Measurements from ENCODE around the gene CACNA1C.

The CACNA1C gene

DNA sequence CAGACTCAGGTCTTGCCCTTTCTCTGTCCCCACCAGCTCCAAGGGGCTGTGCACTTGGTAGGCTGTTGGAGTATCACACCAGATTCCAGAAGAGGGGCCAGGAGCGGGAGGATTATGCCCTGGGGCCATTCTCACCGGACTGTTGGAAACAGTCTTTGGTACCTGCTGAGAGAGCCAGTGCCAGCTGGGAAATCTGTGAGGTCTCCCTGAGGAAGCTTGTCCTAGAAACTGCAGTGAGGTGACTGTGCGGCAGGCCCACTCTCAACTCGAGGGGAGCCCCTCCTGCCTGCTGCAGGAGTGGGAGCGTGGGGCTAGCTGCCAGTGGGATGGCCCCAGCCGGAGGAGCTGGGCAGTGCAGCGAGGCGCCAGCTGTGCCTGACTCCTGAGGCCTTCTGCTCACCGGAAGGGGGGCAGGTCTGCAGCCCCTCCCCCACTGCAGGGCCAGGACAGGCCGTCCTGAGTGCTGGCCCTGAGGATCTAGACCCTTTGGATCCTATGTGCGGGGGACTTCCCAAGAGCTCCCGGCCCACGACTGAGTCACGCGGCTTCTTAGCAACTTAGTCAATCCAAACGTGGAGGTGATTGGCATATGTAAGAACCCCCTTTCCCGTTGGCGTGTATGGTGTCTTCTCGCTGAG is 295.2 kb downstream of the CACNA1C start:
- peak; percentile 13 for DNase-seq

GRCh38 chr12:2348482-2348852 is 295.7 kb downstream of the CACNA1C start:
- DNase-seq: no peak

GRCh38 chr12:2351161-2351560 is 298.4 kb downstream of the CACNA1C start:
- DNase-seq: peak; percentile 7

DNA sequence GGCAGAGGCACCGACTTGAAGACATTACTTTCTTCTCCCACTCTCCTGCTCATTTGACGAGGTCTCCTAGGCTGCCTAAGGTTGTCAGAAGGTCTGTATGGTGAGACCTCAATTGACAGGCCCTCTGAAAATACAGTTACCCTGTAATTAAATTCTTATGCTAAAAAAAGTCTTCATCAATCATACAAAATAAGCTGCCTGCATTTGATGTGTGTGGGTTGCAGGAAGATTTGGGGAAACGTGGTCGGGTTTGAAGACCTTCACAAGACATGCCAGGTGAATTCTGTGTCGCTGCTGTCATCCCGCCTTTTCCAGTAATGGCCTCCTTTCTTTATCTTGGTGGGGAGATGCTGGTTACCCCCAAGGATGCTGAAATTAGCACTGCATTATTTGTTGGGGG is 299.4 kb downstream of the CACNA1C start:
- DNase-seq: no peak

DNA sequence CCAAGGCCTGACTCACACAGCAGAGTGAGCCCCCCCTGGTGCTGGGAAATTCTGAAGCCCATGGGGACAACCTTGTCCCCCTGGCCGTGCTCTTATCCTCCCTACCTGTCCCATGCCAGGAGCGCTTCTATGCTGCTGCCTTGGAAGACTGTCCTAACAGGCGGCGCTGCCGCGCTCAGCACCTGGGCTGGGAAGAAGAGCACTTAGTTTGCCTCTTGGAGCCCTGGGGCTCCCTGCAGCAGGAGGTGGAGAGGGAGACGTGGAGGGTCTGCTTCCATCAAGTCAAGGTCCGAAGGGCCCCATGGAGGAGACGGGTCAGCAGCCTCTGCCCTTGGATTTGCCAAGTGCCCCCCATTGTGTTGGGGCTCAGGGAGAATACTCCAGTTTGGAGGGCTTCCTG is 300.5 kb downstream of the CACNA1C start:
- peak; percentile 11 for DNase-seq

- DNase-seq: no peak
Observed at GRCh38 chr12:2353691-2354090, 300.9 kb downstream of the CACNA1C start.

DNA sequence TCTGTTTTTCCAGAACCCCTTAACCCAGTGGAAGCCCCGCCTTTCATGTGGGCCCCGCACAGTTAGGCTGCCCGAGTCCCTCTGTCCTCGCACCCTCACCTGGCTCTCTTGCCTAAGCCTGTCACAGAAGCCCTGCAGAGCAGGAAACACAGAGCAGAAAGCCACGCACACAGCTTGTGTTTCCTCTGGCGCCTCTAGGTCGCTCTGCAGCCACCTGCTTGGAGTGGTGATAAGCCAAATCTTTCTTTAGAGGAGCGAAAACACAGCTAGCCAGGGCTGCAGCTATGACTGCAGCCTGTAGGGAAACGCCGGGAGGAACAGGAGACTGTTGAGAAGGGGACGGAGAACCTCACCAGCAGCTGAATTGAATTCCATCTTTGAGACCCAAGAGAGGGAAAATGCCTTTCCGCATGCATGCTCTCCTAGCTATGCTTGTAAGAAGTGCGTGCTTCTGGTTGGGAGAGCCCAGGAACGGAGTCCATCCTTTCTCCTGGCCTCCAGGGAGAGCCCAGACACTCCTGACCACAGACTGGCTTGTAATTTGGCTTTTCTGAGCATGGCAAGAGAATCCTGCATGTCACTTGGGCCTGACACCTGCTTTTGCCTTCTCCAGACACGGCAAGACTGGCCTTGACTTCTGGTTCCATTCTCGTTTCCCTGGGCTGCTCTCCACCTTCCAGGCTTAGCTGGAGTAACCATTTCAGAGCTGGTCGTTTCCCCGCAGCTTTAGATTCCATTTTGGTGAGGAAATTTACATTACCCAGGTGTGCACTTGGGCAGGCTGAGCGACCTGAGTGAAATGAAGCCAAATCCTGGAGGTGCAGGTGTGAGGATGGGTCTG is 301.6 kb downstream of the CACNA1C start:
- DNase-seq: peak; percentile 19

DNA sequence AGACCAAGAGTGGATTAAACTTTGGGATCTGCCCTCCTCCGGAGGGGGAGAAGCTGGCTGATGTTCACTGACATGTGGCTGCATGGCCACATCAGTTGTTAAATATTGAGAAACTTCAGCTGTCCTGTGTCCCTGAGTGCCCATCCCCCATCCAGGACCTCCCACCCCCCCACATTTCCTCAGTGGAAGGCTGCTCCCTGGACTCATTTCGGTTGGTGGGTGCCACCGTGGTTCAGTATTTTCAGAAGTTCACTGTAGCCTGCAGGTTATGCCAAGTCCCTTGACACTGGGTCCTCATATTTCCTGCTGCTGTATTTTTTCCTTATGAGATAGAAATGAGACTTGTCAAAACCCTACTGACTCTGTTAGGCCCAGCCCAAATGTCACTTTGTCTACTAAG is 302.4 kb downstream of the CACNA1C start:
- DNase-seq: peak; percentile 7

GRCh38 chr12:2355604-2356003 is 302.8 kb downstream of the CACNA1C start:
- DNase-seq: no peak

GRCh38 chr12:2356601-2357125 is 303.9 kb downstream of the CACNA1C start:
- DNase-seq: peak; percentile 8

GRCh38 chr12:2358986-2359658 is 306.3 kb downstream of the CACNA1C start:
- peak; percentile 58 for DNase-seq

- peak; percentile 11 for DNase-seq
Observed at GRCh38 chr12:2359725-2360629, 307.2 kb downstream of the CACNA1C start.

GRCh38 chr12:2360630-2361170 is 307.9 kb downstream of the CACNA1C start:
- peak; percentile 8 for DNase-seq

DNA sequence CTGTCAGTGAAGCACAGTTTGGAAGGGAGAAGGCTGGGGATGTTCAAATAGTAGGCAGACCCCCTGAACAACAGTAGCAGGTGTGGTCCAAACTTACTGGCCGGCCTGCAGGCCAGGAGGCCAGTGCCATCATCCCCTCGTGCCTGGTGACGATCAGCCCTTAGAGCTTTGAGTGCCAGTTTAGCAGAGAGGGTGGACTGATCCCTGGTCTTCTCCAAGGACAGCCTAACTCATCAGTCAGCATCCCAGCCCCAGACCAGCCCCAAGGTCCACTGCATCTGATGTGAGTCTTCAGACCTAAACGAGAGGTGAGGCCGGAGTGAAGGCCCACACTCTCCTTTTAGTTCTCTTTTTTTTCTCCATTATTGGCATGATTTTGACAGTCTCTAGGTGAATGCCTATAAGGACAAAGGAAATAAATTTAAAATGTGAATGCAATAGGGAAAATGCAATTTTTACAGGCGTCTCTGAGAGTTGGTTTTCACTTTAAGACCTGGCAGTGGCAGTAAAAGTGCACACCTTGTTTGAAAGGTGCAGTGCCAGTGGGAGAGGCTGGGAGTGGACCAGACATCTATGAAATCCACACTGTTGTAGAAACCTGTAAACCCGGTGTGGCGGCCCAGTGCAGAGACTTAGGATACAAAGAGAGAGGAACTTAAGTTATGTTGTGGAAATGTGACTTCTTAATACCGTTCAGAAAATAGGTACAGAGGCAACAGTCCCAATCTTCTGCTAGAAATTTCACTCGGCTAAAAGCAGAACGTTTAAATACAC is 311.2 kb downstream of the CACNA1C start:
- peak; percentile 2 for DNase-seq

DNA sequence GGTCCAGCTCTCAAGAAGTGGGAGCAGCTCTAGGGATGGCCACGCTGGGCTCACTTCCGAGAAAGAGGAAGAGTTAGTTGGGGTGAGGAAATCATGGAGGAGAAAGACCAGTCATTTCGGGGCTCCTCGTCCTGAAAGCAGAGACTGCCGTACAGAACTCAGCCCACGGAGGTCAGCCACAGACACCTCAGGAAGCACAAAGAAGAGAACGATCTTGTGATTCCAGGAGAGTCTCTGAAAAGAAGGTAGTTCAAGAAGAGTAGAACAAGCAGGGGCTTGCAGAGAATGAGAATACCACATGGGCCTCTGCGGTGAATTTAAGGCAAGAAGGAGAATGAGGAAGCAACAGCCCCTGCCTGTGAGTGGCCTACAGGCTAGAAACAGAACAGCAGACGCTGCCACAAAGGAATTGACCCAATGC is 311.9 kb downstream of the CACNA1C start:
- DNase-seq: no peak

GRCh38 chr12:2366711-2367110 is 313.9 kb downstream of the CACNA1C start:
- no peak for DNase-seq

DNA sequence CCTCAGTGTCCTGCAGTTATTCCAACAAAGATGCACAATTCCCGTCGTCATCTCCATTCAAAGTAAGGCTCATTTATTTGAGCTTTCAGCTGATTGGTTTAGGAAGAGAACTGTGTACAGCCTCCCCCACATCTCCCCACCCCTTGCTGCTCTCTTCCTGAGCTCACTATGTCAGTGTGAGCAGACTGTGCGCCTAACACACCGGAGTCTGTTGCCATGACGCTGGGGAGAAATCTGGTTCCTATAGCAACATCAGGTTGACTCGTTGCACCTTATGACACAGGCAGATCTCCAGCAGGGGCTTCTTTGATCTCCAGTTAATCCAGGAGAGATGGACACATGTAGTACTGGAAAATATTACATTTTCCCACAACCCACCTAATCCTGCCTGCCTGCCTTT is 319.4 kb downstream of the CACNA1C start:
- DNase-seq: no peak

GRCh38 chr12:2372735-2373134 is 319.9 kb downstream of the CACNA1C start:
- DNase-seq: no peak

DNA sequence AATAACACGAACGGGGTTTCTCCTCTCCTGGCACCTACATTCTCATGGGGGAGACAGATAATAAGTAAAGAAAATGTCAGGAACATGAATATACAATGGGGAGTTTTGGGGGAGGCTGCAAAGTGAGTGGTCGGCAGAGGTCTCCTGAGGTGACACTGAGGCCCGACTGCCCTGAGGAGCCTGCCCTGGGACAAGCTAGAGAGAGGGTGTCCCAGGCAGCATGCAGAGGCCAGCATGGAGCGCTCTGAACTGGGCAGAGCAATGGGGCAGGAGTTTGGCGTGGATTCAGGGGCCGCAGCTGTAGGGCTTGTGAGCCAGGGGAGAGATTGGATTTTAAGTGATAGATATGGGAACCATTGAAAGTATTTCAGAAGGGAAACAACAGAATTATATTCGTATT is 320.5 kb downstream of the CACNA1C start:
- no peak for DNase-seq

GRCh38 chr12:2374092-2374906 is 321.5 kb downstream of the CACNA1C start:
- no peak for DNase-seq

Measured in right hindlimb (tissue), 1 donor.